ENCODE results near the gene JARID2.

GRCh38 chr6:15342114-15342513, 96.2 kb downstream of the JARID2 start:
- TF ChIP-seq SIN3A (IDR thresholded peaks at IDR 0.05; ENCODE audit: borderline replicate concordance, low read depth, low read length) (no peak), CTCF (IDR thresholded peaks at IDR 0.05) (no peak), YY1 (IDR thresholded peaks at IDR 0.05; ENCODE audit: low read depth) (no peak), CHD2 (IDR thresholded peaks at IDR 0.05; ENCODE audit: low read length, partially characterized antibody) (no peak), USF1 (IDR thresholded peaks at IDR 0.05; ENCODE audit: borderline replicate concordance, low read depth) (no peak), TEAD4 (IDR thresholded peaks at IDR 0.05; ENCODE audit: borderline replicate concordance, insufficient read depth) (no peak)

Data from SK-N-SH (cell line).